Activated CD4-positive, alpha-beta T cell treated with anti-CD3 and anti-CD28 coated beads, Interleukin-2, Interleukin-4, amounts not matched to agents 100 ng/mL and 50 ng/mL, durations not matched to agents 16 hours and 8 hours (primary cell): ENCODE results near the gene MYO18A.

Experiments used
- DNase-seq: peaks from one replicate; pipeline ENCODE4 v3.0.0-alpha.2; 2020; ENCODE audit warnings: low spot score

The MYO18A gene

DNA sequence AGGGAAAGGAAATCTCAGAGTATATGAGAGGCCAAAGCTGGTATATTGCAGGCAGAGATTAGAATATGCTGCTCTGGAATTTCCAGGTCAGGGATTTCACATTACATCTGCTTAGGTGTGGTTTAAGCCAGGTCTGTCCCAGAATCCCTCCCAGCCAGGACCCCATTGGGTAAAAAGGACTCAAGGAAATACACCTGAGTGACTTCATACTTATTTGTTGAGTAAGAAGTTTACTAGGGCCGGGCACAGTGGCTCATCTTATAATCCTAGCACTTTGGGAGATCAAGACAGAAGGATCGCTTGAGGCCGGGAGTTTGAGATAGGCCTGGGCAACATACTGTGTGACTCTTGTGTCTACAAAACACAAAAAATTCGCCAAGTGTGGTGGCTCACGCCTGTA lies 130.0 kb downstream of the MYO18A start:
- no peak for DNase-seq

DNA sequence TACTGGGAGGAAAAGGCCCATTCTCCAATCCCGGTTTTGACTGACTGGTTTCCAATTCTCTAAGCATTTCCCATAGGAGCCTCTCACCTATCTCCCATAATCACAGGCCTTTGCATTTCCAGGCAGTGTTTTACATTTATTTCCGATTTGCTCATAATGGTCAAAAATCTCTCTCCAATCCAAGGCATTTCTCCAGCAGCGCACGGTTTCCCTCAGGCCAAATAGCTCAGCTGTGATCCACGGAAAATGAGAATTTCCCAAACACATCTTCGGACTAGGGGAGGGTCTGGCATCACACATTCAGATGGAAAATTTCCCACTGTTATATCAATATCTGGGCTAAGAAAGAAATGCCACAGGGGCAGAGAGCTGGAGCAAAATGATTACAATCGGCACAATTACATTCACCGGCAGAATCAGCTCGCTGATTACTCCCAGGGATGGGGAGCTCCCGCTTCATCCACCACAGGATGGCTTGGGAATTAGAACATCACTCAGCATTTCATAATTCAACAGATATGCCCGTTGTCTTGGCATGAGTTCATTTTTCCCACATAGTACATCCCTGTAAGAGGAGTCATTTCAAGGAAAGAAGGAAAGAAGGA lies 130.6 kb downstream of the MYO18A start:
- no peak for DNase-seq

DNA sequence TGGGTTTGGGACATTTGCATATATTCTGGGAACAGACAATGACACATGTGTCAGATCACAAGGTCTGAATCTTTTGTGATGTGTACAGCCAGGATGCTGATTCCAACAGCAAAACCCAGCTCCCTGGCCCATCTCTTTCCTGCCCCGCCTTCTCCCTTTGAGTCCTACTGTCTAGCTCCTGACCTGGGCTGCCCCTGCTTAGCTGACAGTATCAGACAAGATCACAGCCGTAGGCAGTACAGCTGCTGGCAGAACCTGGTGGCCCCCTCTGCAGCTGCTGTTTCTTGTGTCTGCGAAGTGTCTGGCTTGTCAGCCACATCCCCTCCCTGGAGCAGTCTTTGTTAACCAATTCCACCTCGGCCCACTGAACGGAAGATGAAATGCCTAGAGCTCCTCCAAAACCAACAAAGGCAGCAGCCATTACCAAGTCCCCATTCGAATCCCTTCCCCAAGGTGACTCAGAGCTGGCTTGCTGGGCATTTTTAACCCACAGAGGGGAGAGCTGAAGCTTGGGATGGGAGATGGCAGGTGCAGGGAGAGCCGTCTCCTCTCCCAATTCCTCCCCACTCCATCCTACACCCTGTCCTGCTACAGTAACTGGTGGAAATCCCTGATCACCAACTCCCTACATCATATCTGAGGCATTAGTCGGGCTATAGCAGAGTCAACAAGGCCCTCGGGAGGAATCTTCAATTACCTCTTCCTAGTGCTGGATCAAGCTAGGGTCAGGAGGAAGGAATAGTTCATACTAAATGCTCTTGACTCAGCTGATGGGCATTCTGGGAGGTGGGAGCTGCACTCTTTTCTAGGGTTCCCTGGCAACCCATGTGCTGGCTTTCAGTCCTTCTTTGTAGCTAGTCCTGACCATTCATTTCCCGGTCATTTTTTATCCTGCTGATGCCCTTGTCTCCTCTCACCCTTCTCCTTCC lies 131.5 kb downstream of the MYO18A start:
- no peak for DNase-seq

DNA sequence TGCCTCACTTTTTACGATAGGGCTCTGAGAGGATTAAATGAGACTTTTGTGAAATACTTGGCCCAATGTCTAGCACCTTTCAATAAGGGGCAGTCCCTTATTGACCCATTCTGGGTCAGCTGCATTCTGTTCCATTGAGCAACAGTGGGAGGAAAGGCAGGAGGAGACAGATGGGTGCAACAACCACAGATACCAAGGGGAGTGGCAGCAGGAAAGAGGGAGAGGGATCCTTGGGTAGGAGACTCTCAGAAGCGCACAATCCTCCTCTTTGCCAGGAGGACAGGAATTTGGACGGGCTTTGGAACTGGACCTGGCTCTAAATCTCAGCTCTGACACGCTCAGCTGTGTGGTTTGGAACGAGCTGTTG lies 133.7 kb downstream of the MYO18A start:
- no peak for DNase-seq

DNA sequence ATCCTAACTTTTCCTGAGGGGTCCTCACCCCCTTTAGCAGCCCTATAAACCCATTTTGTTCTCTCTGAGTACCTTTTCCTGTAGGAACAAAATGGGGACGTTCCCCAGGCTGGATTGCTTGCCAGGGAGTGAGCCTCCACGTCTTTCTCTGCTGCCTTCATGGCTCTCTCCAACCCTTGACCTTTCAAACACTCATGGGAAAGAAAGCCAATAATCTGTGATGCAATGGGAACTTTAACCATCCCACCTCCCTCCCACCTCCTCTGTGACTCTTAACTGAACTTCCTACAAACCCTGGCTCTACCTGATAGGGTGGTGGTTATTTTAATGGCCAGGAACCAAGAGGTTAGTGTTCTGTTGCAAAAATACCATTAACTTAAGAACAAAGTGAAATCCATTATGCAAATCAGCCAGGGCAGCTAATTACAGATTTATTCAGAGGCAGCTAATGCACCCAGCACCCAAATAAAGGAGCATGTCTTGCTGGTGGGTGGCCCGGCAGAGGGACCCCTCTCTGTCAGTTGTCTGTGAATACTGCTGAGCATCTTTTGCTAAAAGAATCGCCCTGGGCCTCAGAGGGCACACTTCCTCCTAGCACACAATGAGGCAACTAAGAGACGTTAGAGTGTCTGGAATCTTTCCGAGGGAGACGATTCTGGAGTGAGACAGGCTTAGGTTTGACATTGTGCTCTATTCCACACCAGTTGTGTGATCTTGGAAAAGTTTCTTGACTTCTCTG lies 134.3 kb downstream of the MYO18A start:
- DNase-seq = no peak

DNA sequence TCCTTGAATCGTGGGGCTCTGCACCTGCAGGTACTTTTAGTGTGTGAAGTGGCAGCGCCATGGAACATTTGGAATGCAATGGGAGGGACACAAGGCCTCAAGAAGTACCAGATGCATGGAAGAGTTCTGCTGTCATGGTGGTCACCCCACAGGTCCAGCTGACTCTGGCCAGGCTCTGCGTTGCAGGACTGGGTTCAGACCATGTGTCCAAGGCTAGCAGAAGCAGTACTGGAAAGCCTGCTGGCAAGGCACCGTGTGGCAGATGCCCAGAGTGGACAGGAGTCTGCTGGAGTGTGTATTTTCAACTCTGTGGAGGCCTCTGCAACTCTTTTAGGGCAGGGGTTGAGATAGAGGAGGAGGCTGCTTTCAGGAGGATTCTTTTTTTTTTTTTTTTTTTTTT lies 135.2 kb downstream of the MYO18A start:
- DNase-seq = no peak

DNA sequence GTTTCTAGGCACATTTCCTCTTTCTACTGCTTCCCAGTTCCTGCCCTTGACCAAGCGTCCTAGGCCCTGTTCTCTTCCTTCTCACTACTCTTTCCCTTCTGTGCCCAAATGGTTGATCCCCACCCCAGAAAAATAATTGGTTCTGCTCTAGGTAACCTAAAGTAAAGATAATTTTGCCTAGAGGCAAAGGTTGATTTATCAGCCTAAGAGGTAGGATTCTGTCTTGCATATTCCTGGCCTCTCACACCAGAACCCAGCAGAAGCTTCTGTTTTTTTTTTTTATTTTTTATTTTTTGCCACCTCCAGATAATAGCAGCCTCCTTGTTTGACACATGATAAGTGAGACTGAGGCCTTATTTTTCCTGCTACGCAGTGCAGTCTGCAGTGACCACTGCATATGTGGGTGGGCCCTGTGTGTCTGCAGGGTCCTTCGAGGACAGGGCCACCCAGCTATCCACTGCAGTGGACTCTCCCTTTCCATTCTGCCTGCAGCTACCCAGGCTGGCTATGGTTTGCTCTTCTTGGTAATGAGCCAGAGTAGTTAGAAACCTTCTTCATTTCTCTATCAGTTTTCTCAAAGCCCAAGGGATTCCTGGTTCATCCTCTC lies 136.6 kb downstream of the MYO18A start:
- no peak for DNase-seq

DNA sequence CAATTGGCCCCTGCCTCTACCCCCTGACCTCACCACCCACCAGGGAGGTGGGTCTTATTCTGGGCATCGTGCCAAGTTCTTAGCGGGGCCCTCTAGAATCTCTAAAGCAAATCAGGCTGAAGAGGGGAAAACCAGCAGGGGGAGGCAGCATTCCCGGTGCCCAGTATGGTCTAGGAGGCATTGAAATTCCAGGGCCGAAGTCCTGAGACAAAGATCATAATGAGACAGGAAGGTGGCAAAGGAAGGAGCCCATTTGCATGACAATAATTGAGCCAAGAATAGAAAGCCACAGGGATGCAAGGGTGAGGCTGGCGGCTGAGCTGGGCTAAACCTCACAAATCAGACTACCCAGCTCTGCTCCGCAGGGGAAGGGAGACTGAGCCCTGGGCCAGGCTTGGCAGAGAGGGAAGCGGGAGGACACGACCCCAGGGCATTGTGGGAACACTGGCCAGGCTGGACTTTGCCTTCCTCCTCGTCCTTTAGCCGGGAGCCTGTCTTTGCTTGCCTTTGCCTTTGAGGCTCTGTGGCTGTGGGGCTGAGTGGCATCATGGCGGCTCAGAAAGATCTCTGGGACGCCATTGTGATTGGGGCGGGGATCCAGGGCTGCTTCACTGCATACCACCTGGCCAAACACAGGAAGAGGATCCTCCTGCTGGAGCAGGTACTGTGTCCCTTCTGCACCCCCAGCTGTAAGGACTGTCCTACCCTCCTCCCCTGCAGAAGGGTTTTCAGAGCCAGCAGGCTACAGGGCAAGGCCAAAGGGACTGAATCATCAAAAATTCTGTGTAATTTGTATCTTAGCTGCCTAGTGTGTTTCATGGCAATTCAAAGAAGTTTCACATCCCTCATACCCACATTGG lies 137.3 kb downstream of the MYO18A start, which contains the start of gene PIPOX:
Gene PIPOX, plus strand, starts transcription at position 463 of the 860 bp plus-strand sequence. Its CDS starts 85 bp downstream, at position 548.
- no peak for DNase-seq

DNA sequence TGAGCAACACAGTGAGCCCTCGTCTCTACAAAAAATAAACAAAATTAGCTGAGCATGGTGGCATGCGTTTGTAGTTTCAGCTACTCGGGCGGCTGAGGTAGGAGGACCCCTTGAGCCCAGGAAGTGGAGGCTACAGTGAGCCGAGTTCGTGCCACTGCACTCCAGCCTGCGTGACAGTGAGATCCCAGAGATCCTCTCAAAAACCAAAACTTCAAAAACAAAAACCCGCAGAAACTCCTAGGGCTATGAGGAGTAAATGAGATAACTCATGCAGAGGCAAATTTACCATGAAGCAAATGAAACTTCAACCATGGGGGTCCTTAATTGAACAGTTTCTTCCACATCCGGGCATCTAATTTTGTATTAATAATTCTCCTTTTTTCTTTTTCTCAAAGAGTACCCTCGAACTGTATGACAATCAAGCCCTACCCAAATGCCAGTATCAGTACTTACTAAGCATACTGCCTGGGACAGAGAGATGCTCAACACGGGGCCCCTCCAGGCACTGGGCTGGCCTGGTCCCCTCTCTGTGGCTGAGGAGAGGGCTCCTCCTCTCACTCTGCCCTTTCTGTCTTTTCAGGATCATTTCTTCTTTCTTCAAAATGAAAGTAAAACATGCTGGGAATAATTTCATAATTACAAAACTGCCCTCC lies 138.0 kb downstream of the MYO18A start:
- no peak for DNase-seq

DNA sequence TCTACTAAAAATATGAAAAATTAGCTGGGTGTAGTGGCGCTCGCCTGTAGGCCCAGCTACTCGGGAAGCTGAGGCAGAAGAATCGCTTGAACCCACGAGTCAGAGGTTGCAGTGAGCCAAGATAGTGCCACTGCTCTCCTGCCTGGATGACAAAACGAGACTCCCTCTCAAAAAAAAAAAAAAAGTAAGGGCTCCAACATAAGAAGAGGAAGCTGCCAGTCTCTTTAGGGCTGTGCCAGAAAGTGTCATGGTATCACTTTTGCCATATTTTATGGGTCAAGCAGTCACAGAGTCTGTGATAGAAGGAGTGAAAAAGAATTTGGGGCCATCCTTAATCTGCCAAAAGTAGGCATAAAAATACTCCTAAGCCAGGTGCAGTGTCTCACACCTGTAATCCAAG lies 138.6 kb downstream of the MYO18A start:
- no peak for DNase-seq

DNA sequence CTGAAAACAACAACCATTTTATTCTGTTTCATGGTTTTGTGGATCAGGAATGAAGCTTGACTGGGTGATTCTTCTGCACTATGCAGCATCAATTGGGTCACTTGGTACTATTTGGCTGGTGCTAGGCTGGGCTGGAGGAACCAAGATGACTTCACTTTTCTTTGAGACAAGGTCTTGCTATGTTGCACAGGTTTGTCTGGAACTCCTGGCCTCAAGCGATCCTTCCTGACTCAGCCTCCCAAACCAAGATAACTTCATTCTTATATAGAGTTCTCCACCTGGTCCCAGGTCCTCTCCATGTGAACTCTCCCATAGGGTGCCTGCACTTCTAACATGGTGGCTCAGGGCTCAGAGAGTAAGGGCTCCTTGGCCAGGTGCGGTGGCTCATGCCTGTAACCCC lies 139.1 kb downstream of the MYO18A start:
- no peak for DNase-seq

DNA sequence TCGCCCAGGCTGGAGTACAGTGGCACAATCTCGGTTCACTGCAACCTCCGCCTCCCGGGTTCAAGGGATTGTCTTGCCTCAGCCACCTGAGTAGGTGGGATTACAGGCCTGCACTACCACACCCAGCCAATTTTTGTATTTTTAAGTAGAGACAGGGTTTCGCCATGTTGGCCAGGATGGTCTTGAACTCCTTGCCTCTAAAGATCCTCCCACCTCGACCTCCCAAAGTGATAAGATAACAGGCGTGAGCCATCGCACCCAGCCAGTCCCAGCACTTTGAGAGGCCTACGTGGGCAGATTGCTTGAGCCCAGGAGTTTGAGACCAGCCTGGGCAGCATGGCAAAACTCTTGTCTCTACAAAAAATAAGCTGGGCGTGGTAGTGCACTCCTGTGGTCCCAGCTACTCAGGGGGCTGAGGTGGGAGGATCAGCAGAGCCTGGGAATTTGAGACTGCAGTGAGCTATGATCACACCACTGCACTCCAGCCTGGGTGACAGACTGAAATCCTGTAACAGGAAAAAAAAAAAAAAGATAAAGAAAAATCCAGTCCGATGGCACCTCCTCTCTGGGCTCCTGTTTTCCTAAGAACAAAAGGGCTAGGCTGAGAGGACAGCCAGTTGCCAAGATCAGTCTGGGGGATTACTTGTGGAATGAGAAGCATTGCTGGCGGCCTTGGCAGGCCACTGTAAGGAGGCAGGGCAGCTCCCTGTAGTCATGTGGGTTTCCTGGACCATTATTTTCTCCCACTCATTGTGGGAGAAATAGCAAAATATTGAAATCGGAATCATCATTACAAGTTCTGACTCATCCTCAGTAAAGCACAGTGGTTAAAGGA lies 140.2 kb downstream of the MYO18A start:
- no peak for DNase-seq

DNA sequence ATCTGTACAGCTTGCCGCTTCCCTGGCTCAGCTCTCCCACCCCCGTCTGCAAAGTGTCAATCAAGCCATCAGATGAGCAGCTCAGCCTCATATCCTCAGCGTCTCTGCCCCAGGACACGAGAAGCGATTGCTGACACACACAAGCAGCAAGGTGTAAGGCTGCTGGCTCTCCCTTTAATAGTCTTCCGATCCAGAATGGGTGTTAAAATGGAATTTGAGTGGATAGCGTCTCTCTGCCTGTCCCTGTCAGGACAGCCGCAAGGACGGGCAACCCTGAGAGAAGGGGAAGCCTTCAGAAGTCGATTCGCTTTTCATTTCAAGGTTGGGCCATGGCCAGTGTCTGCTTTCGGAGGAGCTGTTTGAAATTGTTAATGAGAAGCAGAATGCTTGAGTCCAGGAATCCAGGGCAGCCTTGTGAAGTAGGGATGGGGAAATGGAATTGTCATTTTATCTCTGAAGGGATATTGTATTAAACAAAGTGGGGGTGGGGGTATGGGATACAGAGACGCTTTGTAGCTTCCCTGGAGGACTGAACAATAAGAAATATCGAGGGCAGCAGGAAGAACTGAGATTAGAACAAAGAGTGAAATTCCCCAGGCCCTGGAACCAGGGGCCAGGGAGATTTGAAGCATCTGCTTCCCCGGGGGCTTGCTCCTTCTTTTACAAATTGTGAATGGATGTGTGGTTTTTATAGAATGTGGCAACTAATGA lies 142.0 kb downstream of the MYO18A start:
- DNase-seq = no peak

DNA sequence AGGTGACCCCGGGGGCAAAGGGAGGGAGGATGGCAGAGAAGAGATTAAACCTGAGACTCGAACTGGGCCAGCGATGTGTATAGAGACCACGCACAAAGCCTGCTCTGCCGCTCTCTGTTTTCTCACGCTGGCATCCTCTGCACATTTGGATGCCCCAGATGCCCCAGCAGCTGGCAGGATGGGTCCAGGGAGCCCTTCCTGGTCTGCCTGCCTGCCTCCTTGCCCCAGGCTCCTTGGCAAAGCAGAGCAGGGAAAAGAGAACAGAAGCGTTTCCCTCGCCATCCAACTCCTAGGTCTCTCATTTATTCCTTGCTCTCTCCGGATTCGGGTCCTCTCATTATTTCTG lies 142.5 kb downstream of the MYO18A start:
- no peak for DNase-seq

DNA sequence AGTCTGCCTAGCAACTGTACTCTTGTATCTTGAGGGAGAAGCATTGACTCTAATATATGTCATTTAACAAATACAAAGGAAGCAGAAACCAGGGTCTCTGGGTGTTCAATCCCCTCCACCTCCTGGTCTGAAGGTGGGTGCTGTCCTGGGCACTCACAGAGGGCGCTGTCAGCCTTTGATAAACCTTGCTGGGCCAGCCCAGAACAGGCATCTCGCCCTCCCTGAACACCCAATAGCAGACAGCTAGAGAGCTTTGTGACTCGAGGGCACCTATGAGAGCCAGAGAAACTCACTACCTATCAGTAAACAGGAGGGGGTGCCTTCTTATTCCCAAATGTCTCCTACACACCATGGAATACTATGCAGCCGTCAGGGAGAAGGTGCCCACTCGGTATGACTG lies 143.6 kb downstream of the MYO18A start:
- no peak for DNase-seq

DNA sequence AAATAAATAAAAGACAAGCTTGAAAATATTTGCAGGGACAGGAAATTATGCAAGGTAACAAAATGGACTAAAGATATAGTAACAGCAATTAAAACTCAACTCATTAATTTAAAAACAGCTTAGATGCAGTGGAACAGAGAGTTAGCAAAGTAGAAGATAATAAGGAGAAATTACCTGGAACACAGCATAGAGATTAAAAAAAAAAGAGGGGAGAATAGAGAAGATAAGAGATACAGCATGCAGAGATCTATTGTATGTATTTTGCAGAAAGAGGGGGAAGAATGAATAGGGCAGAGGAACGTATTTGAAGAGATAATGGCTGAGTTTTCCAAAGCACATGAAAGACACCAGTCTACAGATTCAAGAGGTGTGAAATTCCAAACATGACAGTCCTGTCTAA lies 145.7 kb downstream of the MYO18A start:
- no peak for DNase-seq

DNA sequence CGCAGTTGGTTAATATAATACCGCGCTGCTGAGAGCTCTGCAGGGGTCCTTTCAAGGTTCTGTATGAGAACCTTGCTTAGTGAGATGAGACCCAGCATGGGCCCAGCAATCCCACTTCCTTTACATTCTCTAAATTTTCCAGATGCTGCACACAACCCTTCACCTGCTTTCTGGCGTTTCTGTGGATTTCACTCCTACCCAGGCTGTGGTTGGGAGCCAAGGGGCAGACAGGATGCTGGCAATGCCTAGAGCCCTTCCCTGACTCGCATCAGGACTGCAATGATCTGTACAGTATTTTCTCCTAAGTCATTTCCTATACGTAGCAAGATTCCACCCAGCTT lies 147.4 kb downstream of the MYO18A start:
- no peak for DNase-seq

DNA sequence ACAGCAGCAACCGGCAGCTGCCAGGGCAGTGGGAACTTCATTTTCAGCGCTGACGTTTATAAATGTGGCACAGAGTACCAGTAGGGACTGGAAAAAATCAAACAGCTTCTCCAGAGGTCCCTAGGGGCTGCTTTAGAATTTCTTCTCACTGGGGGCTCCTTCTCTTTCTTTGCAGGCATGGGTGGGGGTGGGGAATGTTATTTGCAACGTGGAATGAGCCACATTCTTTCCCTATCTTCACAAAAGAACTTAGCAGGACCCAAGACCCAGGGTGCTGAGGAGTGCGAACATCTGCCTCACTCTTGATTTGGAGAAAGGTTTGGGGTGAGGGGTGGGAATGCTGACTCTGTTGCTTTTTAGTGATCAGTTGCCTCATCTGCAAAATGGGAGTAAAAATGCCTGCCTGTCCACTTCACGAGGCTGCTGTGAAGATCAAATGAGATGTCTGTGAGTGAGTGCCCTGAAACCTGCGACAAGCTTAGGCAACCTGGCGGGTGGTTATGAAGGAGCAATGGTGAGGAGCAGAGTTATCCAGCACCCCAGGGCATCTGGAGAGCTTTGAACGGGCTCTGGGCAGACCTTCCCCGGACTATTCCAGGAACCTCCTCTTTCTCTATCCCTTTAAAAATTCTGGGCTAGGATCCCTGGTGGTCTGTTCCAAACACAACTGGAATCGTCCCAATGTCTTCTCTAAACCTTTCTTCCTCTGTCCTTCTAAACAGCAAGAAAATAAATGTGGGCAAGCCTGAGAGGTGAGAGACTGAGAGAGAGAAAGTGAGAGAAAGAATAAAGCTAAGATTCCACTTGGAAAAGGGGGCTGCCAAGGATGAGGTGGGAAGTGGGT lies 148.0 kb downstream of the MYO18A start:
- no peak for DNase-seq

DNA sequence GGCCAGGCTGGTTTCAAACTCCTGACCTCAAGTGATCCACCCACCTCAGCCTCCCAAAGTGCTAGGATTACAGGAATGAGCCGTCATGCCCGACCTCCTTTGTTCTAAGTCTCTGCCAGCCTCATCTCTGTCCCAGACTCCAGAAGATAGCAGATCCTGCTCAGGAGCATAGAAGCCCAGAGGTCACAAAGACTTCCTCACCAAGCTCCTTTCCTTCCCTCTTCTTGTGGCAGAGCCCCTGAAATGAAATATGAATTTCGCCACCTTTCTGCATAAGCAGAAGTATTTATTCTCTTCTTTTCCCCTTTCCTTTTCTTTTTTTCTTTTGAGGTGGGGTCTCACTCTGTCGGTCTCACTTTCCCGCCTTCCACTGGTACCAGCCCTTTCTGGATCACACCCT lies 148.7 kb downstream of the MYO18A start:
- DNase-seq = no peak
